Cardiac muscle cell (in vitro differentiated cells and primary cell): ENCODE measurements around the gene RASD1. TPM values are rescaled to one million over a fixed set of nuclear protein-coding genes. Genes with fewer than 3 reads are reported as not detected.

ENCODE experiments used
- DNase-seq, 2 donors: peaks; one replicate each; pipeline versions ENCODE4 v3.0.0 to v3.0.0-alpha.2; 2010 to 2017; ENCODE audit warnings: low read depth in 1 of 2, low spot score in 1 of 2
- H3K27ac ChIP-seq: fragments of 200-600 bp; sonication (generic); 2 replicates; pipeline ENCODE4 v1.5.1; 2016
- H3K27me3 ChIP-seq: fragments of 200-600 bp; sonication (generic); 2 replicates; pipeline ENCODE4 v1.6.0; 2016; ENCODE audit warnings: control low read depth
- H3K36me3 ChIP-seq: fragments of 200-600 bp; sonication (generic); 2 replicates; pipeline ENCODE4 v1.5.1; 2016; ENCODE audit warnings: control low read depth
- H3K4me1 ChIP-seq: fragments of 200-600 bp; sonication (generic); 2 replicates; pipeline ENCODE4 v1.8.1; 2017; ENCODE audit warnings: low read depth, mild to moderate bottlenecking, mixed run types
- H3K4me3 ChIP-seq: fragments of 200-600 bp; sonication (generic); 2 replicates; pipeline ENCODE4 v1.5.1; 2016; ENCODE audit warnings: mild to moderate bottlenecking
- H3K9me3 ChIP-seq: fragments of 200-600 bp; sonication (generic); 2 replicates; pipeline ENCODE4 v1.5.1; 2017; ENCODE audit warnings: low read depth, mild to moderate bottlenecking, control low read depth
- CTCF ChIP-seq: IDR thresholded peaks from 2 replicates; pipeline ENCODE4 v1.5.1; 2012; ENCODE audit warnings: low read depth, mild to moderate bottlenecking, low read length
- polyA plus RNA-seq: library from polyadenylated mRNA; unstranded; fragments of >200 nt; fragmentation: Nextera tagmentation; extraction: Ambion mirVana; gene quantifications from 2 replicates; pipeline ENCODE4 v1.2.1, GENCODE V29; 2016
- total RNA-seq: library from RNA; depleted of rRNA; stranded (reverse); fragments of >200 nt; gene quantifications from 2 replicates; pipeline ENCODE4 v1.2.3, GENCODE V29; 2016

RASD1 gene
- total and polyA plus RNA-seq, 2 experiments from 2014 or later: 24.3 to 28.4 TPM

GRCh38 chr17:17498606-17499301 lies 2.6 kb upstream of the RASD1 start:
- Histone ChIP-seq H3K4me1 (peaks cover 6% of the 10 kb centered on the region), H3K9me3 (no peaks in the 10 kb centered on the region), H3K4me3 (no peak overlapping the region), H3K36me3 (no peaks in the 10 kb centered on the region), H3K27me3 (peaks cover 16% of the 10 kb centered on the region), H3K27ac (no peak overlapping the region)
- TF ChIP-seq CTCF: no peak
- no peak for DNase-seq

GRCh38 chr17:17497845-17498520 lies 1.8 kb upstream of the RASD1 start:
- Histone ChIP-seq H3K4me1 (no peaks in the 10 kb centered on the region), H3K36me3 (no peaks in the 10 kb centered on the region), H3K9me3 (no peaks in the 10 kb centered on the region), H3K27me3 (peaks cover 16% of the 10 kb centered on the region), H3K27ac (no peak overlapping the region), H3K4me3 (no peak overlapping the region)
- DNase-seq: no peak
- TF ChIP-seq CTCF: no peak

- DNase-seq: no peak
- H3K36me3 ChIP-seq: no peaks in the 10 kb centered on the region
- no peaks in the 10 kb centered on the region for H3K9me3 ChIP-seq
- peaks cover 16% of the 10 kb centered on the region for H3K27me3 ChIP-seq
- TF ChIP-seq CTCF: no peak
- H3K4me3 ChIP-seq: no peak overlapping the region
- H3K4me1 ChIP-seq: no peaks in the 10 kb centered on the region
- no peak overlapping the region for H3K27ac ChIP-seq
Observed at GRCh38 chr17:17497065-17497844, 1.1 kb upstream of the RASD1 start.

- no peak for TF ChIP-seq CTCF
- Histone ChIP-seq H3K4me3 (peak overlapping the region; percentile 53), H3K27ac (no peak overlapping the region), H3K9me3 (no peaks in the 10 kb centered on the region), H3K27me3 (peaks cover 16% of the 10 kb centered on the region), H3K4me1 (peaks cover 1% of the 10 kb centered on the region), H3K36me3 (no peaks in the 10 kb centered on the region)
- DNase-seq: peak in 1 of 2 donors; percentile 39
Observed at GRCh38 chr17:17495536-17496188, 533 bp downstream of the RASD1 start.

GRCh38 chr17:17494870-17495535 lies 1.2 kb downstream of the RASD1 start:
- Histone ChIP-seq H3K4me1 (peaks cover 6% of the 10 kb centered on the region), H3K4me3 (peak overlapping the region; percentile 53), H3K27me3 (peaks cover 16% of the 10 kb centered on the region), H3K9me3 (no peaks in the 10 kb centered on the region), H3K36me3 (no peaks in the 10 kb centered on the region), H3K27ac (no peak overlapping the region)
- DNase-seq: peak; percentile 52 to 66
- no peak for TF ChIP-seq CTCF
